H1 (cell line): ENCODE data around the gene ECE2. TPM values are rescaled to one million over a fixed set of nuclear protein-coding genes. Genes with fewer than 3 reads are reported as not detected.

Experiments
- CTCF ChIA-PET: fragments of 300-600 bp; sonication (Branson Sonifier 250); formaldehyde crosslinking; loops from one replicate; lab custom pipeline; 2021; ENCODE audit not compliant: partially characterized antibody; lab: Charles Lee
- POLR2A ChIA-PET: fragments of 300-600 bp; sonication (Branson Sonifier 250); formaldehyde crosslinking; loops from one replicate; lab custom pipeline; 2021; ENCODE audit warnings: inconsistent platforms; ENCODE audit not compliant: partially characterized antibody; lab: Charles Lee
- DNase-seq, 2 experiments: peaks; one replicate each; pipeline versions ENCODE4 v3.0.0 to v3.0.0-alpha.2; 2010 to 2022; ENCODE audit warnings: low spot score in 2 of 2, low read depth in 1 of 2, mixed read lengths in 1 of 2
- FAIRE-seq: peaks from 2 replicates; lab custom pipeline; 2011; peaks lifted over from hg19 to GRCh38; lab: Jason Lieb, UNC
- H2AFZ ChIP-seq: 2 replicates; pipeline ENCODE4 v1.8.1; 2012; ENCODE audit warnings: low read length, inconsistent platforms
- H2AK5ac ChIP-seq: 2 replicates; pipeline ENCODE4 v1.6.1; 2013; ENCODE audit warnings: low read depth, low read length
- H2BK120ac ChIP-seq: replicated peaks from 2 replicates; pipeline ENCODE3; 2013; ENCODE audit warnings: low read depth, low read length, inconsistent platforms
- H2BK12ac ChIP-seq: 2 replicates; pipeline ENCODE4 v1.6.1; 2013; ENCODE audit warnings: low read depth, low read length
- H2BK15ac ChIP-seq: 2 replicates; pipeline ENCODE4 v1.6.1; 2013; ENCODE audit warnings: low read length
- H2BK20ac ChIP-seq: 2 replicates; pipeline ENCODE4 v1.6.1; 2013; ENCODE audit warnings: low read length
- H2BK5ac ChIP-seq: 2 replicates; pipeline ENCODE4 v1.6.1; 2013; ENCODE audit warnings: low read depth, low read length
- H3K14ac ChIP-seq: 2 replicates; pipeline ENCODE4 v1.6.1; 2013; ENCODE audit warnings: inconsistent platforms; ENCODE audit not compliant: insufficient read length
- H3K18ac ChIP-seq: 2 replicates; pipeline ENCODE4 v1.6.1; 2013; ENCODE audit warnings: low read length; ENCODE audit errors: extremely low read depth
- H3K23ac ChIP-seq: 2 replicates; pipeline ENCODE4 v1.6.1; 2013; ENCODE audit warnings: inconsistent platforms; ENCODE audit not compliant: insufficient read length
- H3K23me2 ChIP-seq: 2 replicates; pipeline ENCODE4 v1.6.1; 2013; ENCODE audit warnings: low read depth, low read length
- H3K27ac ChIP-seq: 2 replicates; pipeline ENCODE4 v1.6.1; 2011; ENCODE audit warnings: low read depth, low read length, inconsistent platforms
- H3K27me3 ChIP-seq, 4 experiments: replicated peaks in 1 of 4; 1 replicate in 1 of 4; 2 replicates in 3 of 4; pipeline versions ENCODE4 v1.6.1 to v1.8.1; 2011 to 2013; ENCODE audit warnings: low read length in 3 of 4, mild to moderate bottlenecking in 3 of 4, inconsistent platforms in 2 of 4, mixed read lengths in 2 of 4, moderate library complexity in 1 of 4; ENCODE audit not compliant: control insufficient read depth in 3 of 4, insufficient read depth in 3 of 4; ENCODE audit errors: extremely low read depth in 1 of 4
- H3K36me3 ChIP-seq, 4 experiments: 2 replicates each; pipeline versions ENCODE4 v1.6.1 to v1.8.1; 2011 to 2013; ENCODE audit warnings: mild to moderate bottlenecking in 4 of 4, low read length in 3 of 4, moderate library complexity in 2 of 4, control low read depth in 1 of 4, inconsistent platforms in 1 of 4; ENCODE audit not compliant: insufficient read depth in 4 of 4, control insufficient read depth in 2 of 4
- H3K4ac ChIP-seq: replicated peaks from 2 replicates; pipeline ENCODE3; 2013; ENCODE audit warnings: low read length, low read depth, mixed read lengths, inconsistent platforms; ENCODE audit not compliant: insufficient read length
- H3K4me1 ChIP-seq, 4 experiments: replicated peaks in 1 of 4; 1 replicate in 1 of 4; 2 replicates in 3 of 4; pipeline versions ENCODE4 v1.6.1 to v1.8.1; 2011 to 2013; ENCODE audit warnings: low read length in 3 of 4, inconsistent platforms in 2 of 4, mixed read lengths in 1 of 4; ENCODE audit not compliant: insufficient read depth in 4 of 4, control insufficient read depth in 3 of 4
- H3K4me2 ChIP-seq, 2 experiments: 2 replicates each; pipeline versions ENCODE4 v1.6.1 to v1.8.1; 2011 to 2013; ENCODE audit warnings: low read depth in 2 of 2, low read length in 2 of 2, control low read depth in 1 of 2, inconsistent platforms in 1 of 2, mild to moderate bottlenecking in 1 of 2; ENCODE audit not compliant: insufficient read depth in 1 of 2
- H3K4me3 ChIP-seq, 4 experiments: fragments of 200-600, 300-600 bp in 1 of 4; sonication (generic), shearing (Covaris generic), sonication (Bioruptor Twin) in 1 of 4; 2 replicates each; pipeline versions ENCODE4 v1.5.1 to v1.8.1; 2011 to 2016; ENCODE audit warnings: low read length in 4 of 4, low read depth in 3 of 4, control low read depth in 2 of 4, inconsistent platforms in 2 of 4, mild to moderate bottlenecking in 2 of 4, mixed read lengths in 1 of 4, moderate library complexity in 1 of 4; ENCODE audit not compliant: insufficient read depth in 2 of 4; ENCODE audit errors: extremely low read depth in 1 of 4
- H3K56ac ChIP-seq: replicated peaks from 2 replicates; pipeline ENCODE3; 2013; ENCODE audit warnings: low read depth, mild to moderate bottlenecking, mixed read lengths, low read length, inconsistent platforms; ENCODE audit not compliant: insufficient read length
- H3K79me1 ChIP-seq: 2 replicates; pipeline ENCODE4 v1.6.1; 2013; ENCODE audit warnings: low read depth, low read length, control low read depth
- H3K79me2 ChIP-seq, 2 experiments: 2 replicates each; pipeline versions ENCODE4 v1.6.1 to v1.8.1; 2012 to 2013; ENCODE audit warnings: low read length in 2 of 2, mild to moderate bottlenecking in 2 of 2, inconsistent platforms in 1 of 2; ENCODE audit not compliant: insufficient read depth in 2 of 2, control insufficient read depth in 1 of 2
- H3K9ac ChIP-seq, 4 experiments: replicated peaks in 1 of 4; 1 replicate in 1 of 4; 2 replicates in 3 of 4; pipeline versions ENCODE4 v1.6.1 to v1.8.1; 2011 to 2013; ENCODE audit warnings: low read depth in 3 of 4, low read length in 3 of 4, control low read depth in 2 of 4, mild to moderate bottlenecking in 2 of 4, moderate library complexity in 2 of 4, inconsistent platforms in 1 of 4; ENCODE audit errors: extremely low read depth in 1 of 4
- H3K9me3 ChIP-seq, 2 experiments: 2 replicates each; pipeline versions ENCODE4 v1.6.1 to v1.8.1; 2012 to 2013; ENCODE audit warnings: mild to moderate bottlenecking in 2 of 2, moderate library complexity in 2 of 2, control low read depth in 1 of 2, inconsistent platforms in 1 of 2, low read depth in 1 of 2, low read length in 1 of 2, mixed read lengths in 1 of 2; ENCODE audit not compliant: insufficient read depth in 2 of 2
- H4K20me1 ChIP-seq, 2 experiments: replicated peaks in 1 of 2; 2 replicates each; pipeline versions ENCODE3 to v1.8.1; 2011 to 2013; ENCODE audit warnings: inconsistent platforms in 2 of 2, low read length in 2 of 2, mild to moderate bottlenecking in 1 of 2; ENCODE audit not compliant: insufficient read depth in 2 of 2, control insufficient read depth in 1 of 2
- H4K5ac ChIP-seq: 2 replicates; pipeline ENCODE4 v1.6.1; 2013; ENCODE audit warnings: low read length, low read depth, mixed read lengths, inconsistent platforms; ENCODE audit not compliant: insufficient read length
- H4K8ac ChIP-seq: 2 replicates; pipeline ENCODE4 v1.8.0; 2013; ENCODE audit warnings: mild to moderate bottlenecking, moderate library complexity, low read length, inconsistent platforms; ENCODE audit not compliant: insufficient read depth; ENCODE audit errors: extremely low read depth
- H4K91ac ChIP-seq: replicated peaks from 2 replicates; pipeline ENCODE3; 2013; ENCODE audit warnings: low read length, mixed read lengths, inconsistent platforms; ENCODE audit not compliant: insufficient read length
- ASH2L ChIP-seq: fragments of 200-600, 300-600 bp; sonication (generic); IDR thresholded peaks from one replicate; pipeline ENCODE4 v1.7.1; 2017; ENCODE audit warnings: low read length
- CBX8 ChIP-seq: fragments of 300-800, 300-1000 bp; sonication (generic); IDR thresholded peaks from 2 replicates; pipeline ENCODE4 v1.7.1; 2016; ENCODE audit warnings: low read depth, low read length, borderline replicate concordance
- CEBPB ChIP-seq: IDR thresholded peaks from 2 replicates; pipeline ENCODE4 v1.6.1; 2012; ENCODE audit warnings: low read depth, low read length
- CHD1 ChIP-seq: IDR thresholded peaks from 2 replicates; pipeline ENCODE4 v1.6.1; 2012; ENCODE audit warnings: low read depth, low read length, improper control_type of control experiment
- CREB1 ChIP-seq: IDR thresholded peaks from 2 replicates; pipeline ENCODE4 v1.6.1; 2012; ENCODE audit warnings: inconsistent platforms
- EGR1 ChIP-seq: IDR thresholded peaks from 2 replicates; pipeline ENCODE4 v1.6.1; 2011; ENCODE audit warnings: low read depth, low read length, borderline replicate concordance
- KDM4A ChIP-seq: IDR thresholded peaks from one replicate; pipeline ENCODE4 v1.7.1; 2012; ENCODE audit warnings: low read depth, mild to moderate bottlenecking, moderate library complexity, low read length, inconsistent platforms; ENCODE audit not compliant: severe bottlenecking
- NRF1 ChIP-seq: IDR thresholded peaks from 2 replicates; pipeline ENCODE4 v1.6.1; 2011; ENCODE audit warnings: mild to moderate bottlenecking, low read depth, low read length, improper control_type of control experiment
- POU5F1 ChIP-seq: IDR thresholded peaks from 2 replicates; pipeline ENCODE4 v1.6.1; 2011; ENCODE audit warnings: low read depth, mild to moderate bottlenecking, low read length, moderate library complexity
- SIN3A ChIP-seq, 2 experiments: IDR thresholded peaks in 1 of 2; conservative IDR thresholded peaks in 1 of 2; 2 replicates each; pipeline ENCODE4 v1.6.1; 2011 to 2012; ENCODE audit warnings: low read length in 2 of 2, improper control_type of control experiment in 1 of 2, low read depth in 1 of 2, mild to moderate bottlenecking in 1 of 2
- TAF7 ChIP-seq: optimal IDR thresholded peaks from 2 replicates; pipeline ENCODE3; 2011; ENCODE audit warnings: low read depth, mild to moderate bottlenecking, inconsistent platforms, low read length, moderate library complexity, borderline replicate concordance
- TBP ChIP-seq: IDR thresholded peaks from 2 replicates; pipeline ENCODE4 v1.6.1; 2011; ENCODE audit warnings: low read depth, low read length, improper control_type of control experiment
- TCF12 ChIP-seq: IDR thresholded peaks from 2 replicates; pipeline ENCODE4 v1.6.1; 2011; ENCODE audit warnings: low read depth, mild to moderate bottlenecking, low read length
- WGBS, 2 experiments: shearing (Covaris generic) in 1 of 2; methylation state at CpG; one replicate each; pipeline versions ENCODE4 v1.1.6 to v1.1.7; 2013 to 2015; ENCODE audit warnings: low lambda C conversion rate in 2 of 2, mixed read lengths in 2 of 2, inconsistent platforms in 1 of 2, low coverage in 1 of 2, missing lambda C conversion rate in 1 of 2; ENCODE audit not compliant: insufficient replicate concordance in 2 of 2, insufficient coverage in 1 of 2, insufficient read length in 1 of 2; ENCODE audit errors: extremely low coverage in 1 of 2, missing lambda C conversion rate in 1 of 2; 5-methylcytosine and 5-hydroxymethylcytosine counted together
- polyA plus RNA-seq, 7 experiments: library from polyadenylated mRNA; depleted of rRNA in 3 of 7; stranded (reverse) in 5 of 7; unstranded in 2 of 7; fragments of >200 nt in 5 of 7; fragments of 200-250 nt in 2 of 7; gene quantifications; 1 replicate in 5 of 7; 2 replicates in 1 of 7; 4 replicates in 1 of 7; pipeline versions ENCODE4 v1.2.1 to v1.2.3, GENCODE V29; 2011 to 2013; ENCODE audit warnings: missing spikeins in 2 of 7, mixed read lengths in 2 of 7
- total RNA-seq: library from RNA; stranded (reverse); fragmentation: NEBNext Ultra II Directional; extraction: Animal tissue kit (Norgen Biotek cat#: 25700); gene quantifications from 2 replicates; pipeline ENCODE4 v1.2.1, GENCODE V29; 2021

ECE2 gene
- total and polyA plus RNA-seq, 2 of the 8 experiments (the other 6 are each of a cell fraction or from before 2014, with no cell fraction given), result 0.44 to 0.86 TPM

GRCh38 chr3:184237807-184238206 lies 38.0 kb upstream of the ECE2 start:
- H4K8ac ChIP-seq, result no peak overlapping the region
- no peaks in the 10 kb centered on the region for H3K79me1 ChIP-seq
- H3K27ac ChIP-seq, result no peak overlapping the region
- WGBS, 2 experiments, result 83% methylated on average over 1 of the region's 1 CpG; no CpG with 5 or more reads in 1 of the 2 experiments
- no peak overlapping the region for H2BK5ac ChIP-seq
- no peak overlapping the region for H2BK120ac ChIP-seq
- no peak overlapping the region for H3K9ac ChIP-seq
- TF ChIP-seq NRF1, result no peak
- TF ChIP-seq CEBPB, result no peak
- TF ChIP-seq CREB1, result no peak
- no peak for TF ChIP-seq TCF12
- TF ChIP-seq EGR1, result no peak
- TF ChIP-seq POU5F1, result no peak
- TF ChIP-seq SIN3A (conservative IDR thresholded peaks at IDR 0.05 in 1 of 2, IDR thresholded peaks at IDR 0.05 in 1 of 2; ENCODE audit: low read depth in 1 of 2, low read length in 2 of 2), result no peak
- no peak for TF ChIP-seq TAF7
- no peak for TF ChIP-seq ASH2L
- TF ChIP-seq CBX8, result no peak
- no peak for TF ChIP-seq KDM4A
- TF ChIP-seq CHD1, result no peak
- TF ChIP-seq TBP, result no peak
- H2AK5ac ChIP-seq, result no peak overlapping the region
- DNase-seq (no peak), FAIRE-seq (no peak)
- no peak overlapping the region for H2BK15ac ChIP-seq
- POLR2A ChIA-PET, result interaction anchor here (1.0 to 1.2 kb wide), 2 partner anchors 22 to 52 kb away, joined by 3 to 7 read pairs; partner anchors contain the start of gene ABCF3
- no peaks in the 10 kb centered on the region; the same call in 1 of the 2 replicates for H3K23me2 ChIP-seq
- H3K18ac ChIP-seq, result no peak overlapping the region
- H3K4me1 ChIP-seq, result peaks cover 0 to 5% (median 1%) of the 10 kb centered on the region in 4 experiments; a peak in 4 of 7 replicates
- H3K14ac ChIP-seq, result no peak overlapping the region
- CTCF ChIA-PET, result interaction anchor here (0.6 to 8.9 kb wide), 11 partner anchors 8 to 116 kb away, joined by 3 to 183 read pairs (median 4); partner anchors contain the start of genes CAMK2N2, EEF1AKMT4 and VWA5B2
- H3K36me3 ChIP-seq, result peaks cover 2 to 7% (median 4%) of the 10 kb centered on the region in 4 experiments; a peak in 4 of 8 replicates
- H2BK12ac ChIP-seq, result no peak overlapping the region
- peaks cover 12 to 18% of the 10 kb centered on the region in 2 experiments for H4K20me1 ChIP-seq
- H3K27me3 ChIP-seq, result peaks cover 0 to 8% (median 3%) of the 10 kb centered on the region in 4 experiments; a peak in 4 of 7 replicates
- H3K4me2 ChIP-seq, result no peak overlapping the region
- H3K4ac ChIP-seq, result no peak overlapping the region
- no peak overlapping the region for H4K91ac ChIP-seq
- H3K56ac ChIP-seq, result no peak overlapping the region
- no peak overlapping the region for H3K4me3 ChIP-seq
- no peaks in the 10 kb centered on the region for H3K9me3 ChIP-seq
- H2BK20ac ChIP-seq, result no peak overlapping the region
- H4K5ac ChIP-seq, result no peak overlapping the region
- no peak overlapping the region for H2AFZ ChIP-seq
- H3K79me2 ChIP-seq, result no peaks in the 10 kb centered on the region
- H3K23ac ChIP-seq, result no peak overlapping the region
